NCI-H2107 treated with DMSO at 0.1 percent for 48 hours (cell line): ENCODE measurements around the gene SIPA1L3.

Experiments
- DNase-seq: peaks from one replicate; lab custom pipeline; 2025; ENCODE audit not compliant: unreplicated experiment; lab: John Stamatoyannopoulos, UW

Gene SIPA1L3

GRCh38 chr19:37995346-37995745 is 88.3 kb downstream of the SIPA1L3 start:
- no peak for DNase-seq

- DNase-seq, result no peak
Observed at GRCh38 chr19:37997911-37998344, 90.9 kb downstream of the SIPA1L3 start.

GRCh38 chr19:37998801-37999308 is 91.8 kb downstream of the SIPA1L3 start:
- DNase-seq, result no peak

DNA sequence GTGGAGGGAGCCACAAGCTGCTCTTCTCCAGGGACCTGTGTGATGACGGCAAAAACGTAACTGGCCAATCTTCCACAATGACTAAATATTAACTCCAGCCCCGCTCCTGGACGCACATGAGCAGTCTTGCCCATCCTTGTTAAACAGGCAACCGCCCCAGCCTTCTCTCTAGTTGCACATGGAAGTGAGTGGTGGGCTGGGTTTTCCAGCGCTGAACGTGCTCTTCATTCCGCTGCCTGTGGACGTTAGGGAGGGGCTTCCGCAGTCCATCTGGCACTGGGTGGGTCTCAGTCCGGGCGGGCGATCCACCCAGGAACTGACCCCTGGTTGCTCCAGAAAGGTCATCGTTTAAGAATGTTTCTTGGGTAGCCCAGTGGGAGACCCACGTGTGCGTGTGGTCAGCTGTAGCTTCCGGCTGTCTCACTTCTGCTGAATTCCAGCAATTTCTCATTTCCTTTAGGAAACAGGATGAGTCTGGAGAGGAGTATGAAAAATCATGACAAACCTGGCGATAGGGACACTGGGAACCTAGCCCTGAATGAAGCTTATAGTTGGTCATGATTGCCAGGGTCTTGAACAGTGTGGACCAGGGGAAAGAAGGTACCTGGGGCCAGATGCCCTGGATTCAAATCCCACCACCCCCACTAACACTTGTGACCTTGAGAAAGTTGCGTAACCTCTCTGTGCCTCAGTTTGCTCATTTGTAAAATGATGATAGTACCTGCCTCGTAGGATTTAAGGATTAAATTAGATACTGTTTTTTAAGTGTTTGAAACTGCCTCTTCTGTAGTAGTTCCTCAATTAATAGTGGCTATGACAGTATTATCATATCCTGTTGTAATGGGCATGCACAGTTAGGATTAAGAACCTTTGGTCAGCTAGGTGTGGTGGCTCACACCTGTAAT is 92.6 kb downstream of the SIPA1L3 start:
- DNase-seq, result no peak

DNA sequence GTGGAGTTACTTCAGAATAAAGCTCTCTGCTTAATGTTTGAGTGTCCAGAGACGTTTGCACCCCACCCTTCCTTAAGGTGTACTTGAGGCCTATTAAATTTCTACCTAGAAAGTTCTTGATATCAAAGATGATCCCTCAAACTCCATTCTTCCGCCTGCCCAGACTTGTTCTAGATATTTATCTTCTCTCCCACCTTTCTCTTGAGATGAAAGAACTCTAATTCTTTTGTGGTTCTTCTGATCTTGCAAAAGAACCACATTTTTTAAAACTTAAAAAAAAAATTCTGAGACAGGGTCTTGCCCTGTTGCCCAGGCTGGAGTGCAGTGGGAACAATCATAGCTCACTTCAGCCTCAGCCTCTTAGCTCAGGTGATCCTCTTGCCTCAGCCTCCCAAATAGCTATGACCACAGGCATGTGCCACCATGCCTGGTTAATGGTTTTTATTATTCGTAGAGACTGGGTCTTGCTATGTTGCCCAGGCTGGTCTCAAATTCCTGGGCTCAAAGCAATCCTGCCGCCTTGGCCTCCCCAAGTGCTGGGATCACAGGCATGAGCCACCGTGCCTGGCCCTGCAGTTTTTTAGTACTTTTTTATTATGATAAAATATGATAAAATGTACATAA is 94.3 kb downstream of the SIPA1L3 start:
- DNase-seq, result no peak

- DNase-seq, result peak; percentile 83
Observed at GRCh38 chr19:38003438-38004185, 96.6 kb downstream of the SIPA1L3 start.

- no peak for DNase-seq
Observed at GRCh38 chr19:38004186-38004520, 97.1 kb downstream of the SIPA1L3 start.

GRCh38 chr19:38004521-38005223 is 97.7 kb downstream of the SIPA1L3 start:
- peak; percentile 91 for DNase-seq

DNA sequence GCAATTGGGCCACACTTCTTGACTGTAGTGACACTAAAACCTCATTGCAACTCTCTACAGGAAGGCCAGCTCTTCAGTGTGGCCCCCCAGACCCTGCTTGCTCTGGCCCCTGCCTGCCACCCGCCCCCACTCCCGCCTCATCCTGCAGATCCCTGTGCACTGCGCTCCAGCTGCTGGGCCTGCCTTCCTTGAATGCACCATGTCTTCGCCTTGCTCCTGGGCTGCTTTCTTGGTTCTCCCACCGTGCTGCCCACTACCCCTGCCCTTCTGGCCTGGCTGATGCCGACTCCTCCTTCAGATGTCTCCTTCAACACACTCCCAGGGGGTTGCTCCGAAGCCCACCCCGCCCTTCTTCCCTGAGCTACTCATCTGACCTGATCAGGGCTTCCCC is 98.2 kb downstream of the SIPA1L3 start:
- no peak for DNase-seq

DNA sequence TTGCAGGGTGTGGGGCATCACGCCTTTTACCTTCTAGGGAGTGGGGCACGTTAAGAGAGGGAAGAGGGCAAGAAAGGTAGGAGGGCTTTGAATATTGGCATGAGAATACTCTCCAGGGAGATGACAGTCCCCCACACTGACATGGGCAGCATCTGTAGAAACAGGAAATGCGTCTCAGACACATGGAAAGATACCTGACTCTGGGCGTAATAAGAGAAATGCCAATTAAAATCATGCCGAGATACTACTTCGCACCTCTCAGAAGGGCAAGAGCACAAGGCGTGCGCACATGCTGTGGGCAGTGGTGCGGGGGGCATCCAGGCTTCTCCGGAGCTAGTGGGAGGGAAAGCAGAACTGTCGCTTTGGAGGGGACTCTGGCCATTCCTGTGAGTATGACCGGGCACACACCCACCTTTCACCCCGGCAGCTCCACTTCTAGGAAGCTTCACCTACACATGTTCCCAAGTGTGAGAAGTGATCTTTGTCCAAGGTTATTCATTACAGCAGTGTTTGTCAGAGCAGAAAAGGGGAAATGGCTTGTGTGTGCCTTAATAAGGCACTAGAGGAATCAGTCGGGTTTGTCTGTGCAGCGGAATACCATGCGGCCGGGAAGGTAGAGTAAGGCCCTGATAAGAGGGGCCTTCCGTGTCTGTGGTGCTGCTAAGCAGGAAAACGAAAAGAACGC is 99.5 kb downstream of the SIPA1L3 start:
- no peak for DNase-seq

DNA sequence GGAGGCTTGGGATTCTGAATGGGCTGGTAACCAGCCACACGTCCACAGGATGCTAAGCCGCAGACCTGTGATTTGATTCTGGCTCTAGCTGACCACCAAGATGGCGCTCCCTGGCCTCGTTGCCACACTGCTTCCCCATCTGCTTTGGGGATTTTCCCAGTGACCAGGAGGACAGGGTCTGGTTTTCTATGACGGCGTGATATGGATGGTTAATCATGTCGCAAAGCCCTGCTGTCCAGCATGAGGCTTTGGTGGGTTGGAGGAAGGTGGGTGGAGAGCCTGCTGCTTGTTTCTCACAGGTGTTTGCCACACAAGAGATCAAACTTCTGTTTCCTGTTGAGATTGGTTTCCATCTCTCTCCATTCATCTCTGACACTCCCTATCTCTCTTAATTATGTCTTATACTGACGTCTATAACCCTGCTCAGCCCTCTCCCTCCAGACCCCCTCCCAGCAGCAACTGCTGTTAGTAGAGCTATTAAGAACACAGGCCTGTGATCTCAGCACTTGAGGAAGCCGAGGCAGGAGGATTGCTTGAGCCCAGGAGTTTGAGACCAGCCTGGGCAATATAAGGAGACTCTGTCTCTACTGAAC is 102.7 kb downstream of the SIPA1L3 start:
- DNase-seq, result no peak

- DNase-seq, result no peak
Observed at GRCh38 chr19:38011426-38011825, 104.4 kb downstream of the SIPA1L3 start.

DNA sequence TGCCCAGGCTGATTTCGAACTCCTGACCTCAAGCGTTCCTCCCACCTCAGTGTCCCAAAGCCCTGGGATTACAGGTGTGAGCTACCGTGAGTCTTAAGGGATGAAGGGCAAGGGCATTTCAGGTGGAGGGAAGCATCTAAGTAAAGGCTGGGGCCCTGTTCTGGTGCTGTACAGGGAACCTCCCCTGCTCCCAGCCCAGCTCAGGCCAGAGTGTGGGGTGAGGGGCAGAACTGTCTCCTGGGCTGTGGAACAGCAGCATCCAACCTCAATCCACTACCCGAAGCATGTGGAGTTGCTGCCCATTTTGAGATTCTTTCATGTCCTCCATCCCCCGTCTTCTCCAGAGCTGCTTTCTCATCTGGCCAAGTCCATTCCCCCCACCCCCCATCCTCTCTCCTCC is 105.3 kb downstream of the SIPA1L3 start:
- DNase-seq, result no peak

DNA sequence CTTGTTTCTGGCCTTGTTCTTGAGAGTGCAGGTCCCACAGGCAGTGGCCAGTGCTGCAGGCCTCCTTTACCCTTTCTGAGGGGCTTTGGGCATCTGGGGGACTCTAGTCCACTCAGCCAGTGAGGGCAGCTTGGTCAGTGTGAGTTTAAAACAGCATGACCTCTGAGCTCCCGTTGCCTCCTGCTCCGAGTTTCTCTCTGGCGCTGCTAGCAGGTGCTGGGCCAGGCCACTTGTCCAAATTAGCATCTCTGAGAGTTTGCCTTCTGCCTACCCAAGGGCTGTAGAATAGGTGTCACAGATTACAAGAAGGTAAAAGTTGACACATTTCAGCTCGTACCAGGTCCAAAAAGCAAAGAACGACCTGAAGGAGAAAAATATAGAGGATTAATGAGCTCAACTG is 105.9 kb downstream of the SIPA1L3 start:
- no peak for DNase-seq

DNA sequence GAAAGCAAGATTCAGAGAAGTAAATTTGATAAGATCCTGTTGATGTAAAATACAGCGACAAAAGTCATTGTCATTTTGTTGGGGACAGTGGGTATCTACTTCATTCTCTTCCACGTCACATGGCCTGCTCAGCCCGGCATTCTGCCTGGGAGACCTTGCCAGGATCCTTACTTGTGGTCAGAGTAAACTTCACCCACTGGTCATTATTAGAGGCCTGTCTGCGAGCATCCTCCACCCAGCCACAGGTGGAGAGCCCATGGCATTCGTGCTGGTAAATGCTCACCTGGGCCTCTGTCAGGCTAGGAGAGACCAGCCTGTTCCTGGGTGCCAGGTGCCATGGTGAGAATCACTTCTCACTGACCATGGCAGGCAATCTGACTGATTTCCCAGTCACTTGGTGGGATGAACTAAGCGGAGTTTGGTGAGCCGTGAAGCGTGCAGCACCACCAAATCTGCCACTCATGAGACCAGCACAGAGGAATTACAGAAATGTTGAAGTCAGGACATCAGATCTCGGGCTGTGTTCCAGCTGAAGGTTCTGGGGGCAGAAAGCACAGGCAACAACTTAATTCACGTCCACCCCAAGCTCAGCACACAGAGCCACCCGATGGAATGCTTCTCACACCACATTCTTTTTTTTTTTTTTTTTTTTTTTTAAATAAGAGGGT is 107.0 kb downstream of the SIPA1L3 start:
- no peak for DNase-seq

GRCh38 chr19:38015216-38015615 is 108.2 kb downstream of the SIPA1L3 start:
- no peak for DNase-seq

GRCh38 chr19:38015761-38016160 is 108.8 kb downstream of the SIPA1L3 start:
- DNase-seq, result no peak

- DNase-seq, result no peak
Observed at GRCh38 chr19:38017401-38018151, 110.6 kb downstream of the SIPA1L3 start.
